HG02943 (cell line): ENCODE results near the gene RIOX2.
"Not testable (repeated sequence)": the region's sequence is repeated elsewhere in the genome, so short reads cannot be mapped to it uniquely, and the experiment has no call there.

Experiments
- ATAC-seq: cut with Tn5 transposase; IDR thresholded peaks from one replicate; pipeline ENCODE4 v1.9.1; 2021; ENCODE audit warnings: mild to moderate bottlenecking, low read depth, moderate library complexity; ENCODE audit not compliant: unreplicated experiment

Gene RIOX2

DNA sequence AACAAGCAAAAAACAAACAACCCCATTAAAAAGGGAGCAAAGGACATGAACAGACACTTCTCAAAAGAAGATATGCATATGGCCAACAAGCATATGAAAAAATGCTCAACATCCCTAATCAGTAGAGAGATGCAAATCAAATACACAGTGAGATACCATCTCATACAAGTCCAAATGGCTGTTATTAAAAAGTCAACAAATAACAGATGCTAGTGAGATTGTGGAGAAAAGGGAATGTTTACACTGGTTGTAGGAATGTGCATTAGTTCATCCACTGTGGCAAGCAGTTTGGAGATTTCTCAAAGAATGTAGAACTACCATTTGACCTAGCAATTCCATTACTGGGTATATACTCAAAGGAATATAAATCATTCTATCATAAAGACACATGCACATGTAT, 44.5 kb downstream of the RIOX2 start:
- no peak for ATAC-seq

DNA sequence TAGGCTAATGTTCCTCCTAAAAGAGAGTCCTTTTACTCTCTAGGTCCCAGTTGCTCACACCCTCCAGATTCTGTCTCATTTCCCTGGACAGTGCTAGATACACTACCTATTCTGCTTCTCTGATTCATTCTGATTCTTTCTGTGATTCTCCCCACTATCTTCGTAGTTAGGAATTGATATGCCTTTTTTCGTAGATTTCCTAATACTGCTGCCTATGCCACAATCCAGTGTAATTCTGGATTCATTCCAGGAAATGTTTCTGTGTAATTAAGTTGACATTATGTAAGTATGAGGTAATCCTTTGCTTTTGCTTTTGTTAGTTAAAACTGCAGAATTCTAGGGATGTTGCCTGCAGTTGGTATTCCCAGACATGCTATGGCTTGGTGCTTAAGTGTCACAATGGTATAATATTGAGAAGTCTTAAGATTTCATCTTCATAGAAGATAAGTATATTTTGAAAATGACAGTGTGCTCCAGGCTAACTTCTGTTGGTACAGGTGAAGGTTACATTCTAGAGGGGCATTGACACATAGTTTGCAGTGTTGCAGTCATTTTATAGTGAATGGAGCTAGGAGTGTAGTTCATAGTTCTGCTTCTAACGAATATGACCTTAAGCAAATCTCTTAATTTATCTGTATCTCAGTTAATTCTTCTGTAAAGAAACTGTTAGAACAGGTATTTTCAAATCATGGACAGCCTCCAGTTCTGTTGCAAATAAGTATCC, 54.3 kb downstream of the RIOX2 start:
- no peak for ATAC-seq

DNA sequence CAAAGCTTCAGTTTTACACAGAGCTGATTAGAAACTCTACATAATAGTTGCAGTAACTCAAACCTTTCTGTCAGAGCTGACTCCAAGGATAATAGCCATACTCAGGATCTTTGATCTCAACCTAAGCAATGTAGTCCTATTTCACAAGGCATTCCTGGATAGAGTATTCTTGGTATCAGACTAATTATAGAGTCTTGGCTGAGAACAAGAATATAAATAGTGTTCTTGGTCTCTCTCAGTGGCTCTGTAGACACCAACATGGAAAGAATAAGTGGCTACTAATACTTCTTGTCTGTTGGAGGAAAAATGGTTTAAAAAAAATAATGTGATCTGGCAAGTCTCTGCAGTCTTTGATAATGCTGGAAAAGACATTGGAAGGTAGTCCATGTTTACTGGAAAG, 55.7 kb downstream of the RIOX2 start:
- ATAC-seq = no peak

DNA sequence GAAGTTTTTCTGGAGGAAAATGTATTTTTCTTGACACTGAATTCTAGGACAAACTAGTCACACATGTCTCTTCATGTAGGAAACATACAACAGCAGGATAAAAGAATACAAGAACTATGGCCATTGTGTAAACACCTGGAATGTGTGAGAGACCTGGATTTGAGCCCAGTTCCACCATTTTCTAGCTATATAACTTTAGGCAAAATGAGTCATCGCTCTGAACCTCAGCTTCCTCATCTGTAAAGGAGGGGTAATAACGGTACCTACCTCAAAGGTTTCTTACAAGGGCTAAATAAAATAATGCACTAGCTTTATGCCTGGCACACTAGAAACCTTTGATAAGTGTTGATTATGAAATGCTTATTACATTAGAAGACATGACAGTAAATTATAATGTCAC, 57.8 kb downstream of the RIOX2 start:
- no peak for ATAC-seq

DNA sequence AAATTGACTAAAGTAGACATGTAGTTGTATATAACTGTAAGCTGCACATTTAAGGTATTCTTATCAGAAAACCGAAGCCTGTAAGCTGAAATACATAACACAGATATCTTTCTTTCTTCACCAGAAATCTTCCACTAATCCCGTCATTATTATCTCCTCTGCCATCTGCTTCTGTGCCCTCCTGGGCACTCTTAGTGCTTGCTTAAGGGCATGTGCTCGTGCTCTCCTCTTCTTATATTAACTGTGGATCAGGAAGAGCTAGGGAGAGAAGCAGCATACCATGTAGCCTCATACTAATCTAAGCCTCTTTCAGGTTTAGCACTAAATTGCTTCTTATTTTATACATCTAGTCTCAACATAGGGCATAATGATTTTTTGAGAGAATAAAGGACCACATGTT, 60.8 kb downstream of the RIOX2 start:
- no peak for ATAC-seq

DNA sequence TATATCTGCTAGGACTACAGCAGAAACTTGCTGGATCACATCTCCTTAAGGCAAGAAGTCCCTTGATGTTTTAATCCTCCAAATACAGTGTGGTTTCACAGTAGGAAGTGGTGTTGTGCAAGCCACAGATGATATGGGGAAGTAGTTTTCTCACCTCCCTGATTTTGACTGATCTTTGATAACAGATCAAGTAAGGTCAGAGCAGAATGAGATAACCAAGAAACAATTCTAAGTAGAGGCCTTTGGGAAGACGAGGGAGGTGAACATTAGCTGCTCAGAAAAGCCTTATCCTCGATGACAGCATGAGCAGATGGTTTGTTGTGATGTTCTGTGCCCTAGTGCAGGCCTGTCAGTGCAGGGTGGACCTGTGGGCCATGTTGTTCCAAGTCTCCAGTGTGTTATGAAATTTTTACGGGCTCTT, 61.3 kb downstream of the RIOX2 start:
- no peak for ATAC-seq

DNA sequence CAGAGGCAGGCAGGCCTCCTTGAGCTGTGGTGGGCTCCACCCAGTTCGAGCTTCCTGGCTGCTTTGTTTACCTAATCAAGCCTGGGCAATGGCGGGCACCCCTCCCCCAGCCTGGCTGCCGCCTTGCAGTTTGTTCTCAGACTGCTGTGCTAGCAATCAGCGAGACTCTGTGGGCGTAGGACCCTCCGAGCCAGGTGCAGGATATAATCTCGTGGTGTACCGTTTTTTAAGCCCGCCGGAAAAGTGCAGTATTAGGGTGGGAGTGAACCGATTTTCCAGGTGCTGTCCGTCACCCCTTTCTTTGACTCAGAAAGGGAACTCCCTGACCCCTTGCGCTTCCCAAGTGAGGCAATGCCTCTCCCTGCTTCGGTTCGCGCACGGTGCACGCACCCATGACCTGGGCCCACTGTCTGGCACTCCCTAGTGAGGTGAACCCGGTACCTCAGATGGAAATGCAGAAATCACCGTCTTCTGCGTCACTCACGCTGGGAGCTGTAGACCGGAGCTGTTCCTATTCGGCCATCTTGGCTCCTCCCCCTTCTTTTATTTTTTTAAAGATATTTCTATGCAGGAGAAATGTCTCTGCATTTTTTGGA, 61.9 kb downstream of the RIOX2 start:
- not testable (repeated sequence) for ATAC-seq

DNA sequence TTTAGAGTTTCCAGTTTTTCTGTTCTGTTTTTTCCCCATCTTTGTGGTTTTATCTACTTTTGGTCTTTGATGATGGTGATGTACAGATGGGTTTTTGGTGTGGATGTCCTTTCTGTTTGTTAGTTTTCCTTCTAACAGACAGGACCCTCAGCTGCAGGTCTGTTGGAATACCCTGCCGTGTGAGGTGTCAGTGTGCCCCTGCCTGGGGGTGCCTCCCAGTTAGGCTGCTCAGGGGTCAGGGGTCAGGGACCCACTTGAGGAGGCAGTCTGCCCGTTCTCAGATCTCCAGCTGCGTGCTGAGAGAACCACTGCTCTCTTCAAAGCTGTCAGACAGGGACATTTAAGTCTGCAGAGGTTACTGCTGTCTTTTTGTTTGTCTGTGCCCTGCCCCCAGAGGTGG, 62.4 kb downstream of the RIOX2 start:
- not testable (repeated sequence) for ATAC-seq

DNA sequence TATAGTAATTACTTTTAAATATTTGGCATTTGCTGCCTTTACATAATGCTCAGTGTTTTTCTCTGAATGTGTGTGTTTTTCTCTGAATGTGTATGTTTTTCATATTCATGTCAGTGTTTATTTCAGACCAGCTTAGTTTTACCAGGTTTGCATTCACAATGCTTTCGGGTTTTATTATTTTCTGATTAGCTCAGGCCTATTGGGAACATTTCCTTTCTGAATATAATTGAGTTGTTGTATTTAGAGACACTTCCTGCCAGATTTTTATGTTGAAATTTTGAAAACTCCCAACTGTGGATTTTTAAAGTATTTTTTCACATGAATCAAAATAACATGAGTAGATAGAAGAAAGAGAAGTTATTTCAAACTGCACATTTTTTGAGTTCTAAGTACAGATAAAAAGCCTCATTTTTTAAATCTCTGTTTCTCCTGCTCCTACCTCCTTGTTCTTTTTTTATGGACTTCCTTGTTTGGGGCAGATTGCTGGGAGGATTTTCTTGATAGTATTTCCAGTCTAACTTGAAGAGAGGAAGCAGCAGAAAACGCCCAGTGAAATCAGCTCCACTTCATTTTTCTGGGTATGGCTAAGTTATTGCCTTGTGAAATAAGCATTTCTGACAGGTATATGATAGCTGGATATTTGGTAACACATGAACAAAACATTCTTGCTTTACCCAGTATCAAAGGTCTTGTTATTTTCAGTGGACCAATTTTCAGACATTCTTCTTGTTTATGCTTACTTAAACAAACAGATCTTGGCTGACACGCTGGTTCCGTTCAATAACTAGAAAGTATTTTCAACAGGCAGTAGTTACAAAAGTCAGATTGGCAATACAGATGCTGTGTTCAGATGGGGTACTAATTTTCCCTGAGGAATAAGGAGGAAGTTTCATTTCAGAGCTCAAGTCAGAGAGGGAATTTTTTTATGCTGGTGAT, 70.7 kb downstream of the RIOX2 start:
- no peak for ATAC-seq

DNA sequence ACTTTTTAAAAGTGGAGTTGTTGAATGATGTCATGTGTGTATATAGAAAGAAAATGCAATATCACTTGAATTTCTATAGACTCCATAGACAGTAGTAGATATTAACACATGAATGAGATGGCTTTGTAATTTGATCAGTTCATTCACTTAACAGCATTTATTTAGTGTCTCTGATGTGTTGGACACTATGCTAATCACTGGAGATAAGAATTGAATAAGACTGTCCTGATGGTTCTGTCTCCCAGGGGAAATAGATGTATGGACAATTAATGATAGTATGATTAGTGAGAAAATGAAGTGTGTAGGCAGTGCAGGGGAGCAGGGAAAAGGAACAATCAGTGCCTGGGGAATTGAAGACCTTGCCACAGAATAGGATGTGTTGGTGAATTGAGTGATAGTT, 72.9 kb downstream of the RIOX2 start:
- ATAC-seq = no peak

DNA sequence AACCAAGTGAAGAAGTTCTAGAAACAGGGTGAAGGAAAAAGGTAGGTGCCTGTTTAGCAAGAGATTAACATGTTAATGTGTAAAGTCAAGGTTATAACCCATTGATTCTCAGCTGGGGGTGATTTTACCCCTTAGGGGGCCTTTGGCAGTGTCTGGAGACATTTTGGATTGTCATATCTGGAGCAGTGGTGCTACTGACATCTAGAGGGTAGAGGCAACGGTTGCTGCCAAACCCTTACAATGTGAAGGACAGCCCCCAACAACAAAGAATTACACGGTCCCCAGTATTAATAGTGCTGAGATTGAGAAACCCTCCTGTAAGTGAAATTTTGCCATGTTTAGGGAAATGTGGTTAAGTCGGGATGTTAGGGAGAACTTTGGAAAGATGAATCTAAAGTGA, 75.7 kb downstream of the RIOX2 start:
- ATAC-seq = no peak

DNA sequence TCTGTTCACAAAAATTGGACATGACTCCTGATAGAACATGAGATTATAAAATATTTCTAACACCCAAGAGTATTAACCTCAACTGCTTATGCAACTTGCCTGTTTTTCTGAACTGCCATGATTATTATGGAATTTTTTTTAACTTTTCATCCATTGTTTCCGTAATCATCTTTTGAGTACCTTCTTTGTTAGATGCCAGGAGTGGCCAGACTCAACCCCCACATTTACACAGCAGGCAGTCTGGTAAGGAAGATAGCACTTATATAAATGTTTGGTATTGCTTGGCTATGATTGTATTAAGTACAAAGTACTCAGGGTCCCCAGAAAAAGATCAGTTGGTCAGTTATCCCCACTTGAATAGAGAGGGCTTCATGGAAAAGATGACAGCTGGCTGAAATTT, 76.1 kb downstream of the RIOX2 start:
- ATAC-seq = no peak

DNA sequence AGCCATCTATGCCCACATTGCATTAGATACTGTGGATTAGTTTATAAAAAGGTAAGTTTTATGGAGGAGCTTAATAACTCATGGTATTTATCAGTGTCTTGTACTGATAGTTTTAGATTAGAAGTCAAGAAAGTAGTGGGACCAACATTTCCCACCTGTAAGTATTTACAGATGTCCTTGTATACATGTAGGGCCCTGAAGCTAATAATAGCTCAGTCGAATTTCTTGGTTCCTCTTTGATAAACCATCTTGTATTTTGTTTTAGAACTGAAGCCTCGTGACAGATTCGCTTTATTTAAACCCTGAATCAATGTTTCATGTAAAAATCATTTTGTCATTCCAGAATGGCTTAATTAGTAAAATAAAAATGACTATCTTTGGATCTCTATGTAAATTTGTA, 77.0 kb downstream of the RIOX2 start:
- peak; percentile 65 for ATAC-seq

DNA sequence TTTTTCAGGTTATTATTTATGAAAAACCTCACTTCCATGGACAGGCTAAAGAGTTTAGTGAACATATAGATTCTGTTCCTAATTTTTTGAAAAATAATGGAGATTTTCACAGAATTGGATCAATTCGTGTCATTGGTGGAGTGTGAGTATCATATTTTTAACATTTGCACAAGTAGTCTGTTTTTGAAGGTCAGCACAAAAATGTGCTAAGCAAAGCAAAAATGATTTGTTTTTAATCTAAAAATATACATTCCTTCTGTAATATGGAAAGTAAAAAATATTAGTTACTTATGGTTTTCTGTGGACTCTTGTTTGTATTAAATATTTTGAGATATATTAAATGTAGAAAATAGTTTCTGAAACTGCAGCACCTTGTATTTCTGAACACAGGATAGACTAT, 79.4 kb downstream of the RIOX2 start:
- ATAC-seq = no peak
